SH-SY5Y (cell line): Measurements from ENCODE around the gene CLDN10.

Source experiments
- GATA2 ChIP-seq: IDR thresholded peaks from 2 replicates; pipeline ENCODE4 v1.6.1; 2011; ENCODE audit warnings: mild to moderate bottlenecking, low read depth, low read length
- GATA3 ChIP-seq: IDR thresholded peaks from 2 replicates; pipeline ENCODE4 v1.6.1; 2011; ENCODE audit warnings: low read depth, mild to moderate bottlenecking, low read length, moderate library complexity

- TF ChIP-seq GATA2 (no peak), GATA3 (no peak)
Measured at GRCh38 chr13:95579303-95579702, 26.8 kb downstream of the CLDN10 start.
